IMR-90 (cell line): ENCODE measurements around the gene PIM3. TPM values are rescaled to one million over a fixed set of nuclear protein-coding genes. Genes with fewer than 3 reads are reported as not detected.

Experiments used
- ATAC-seq: fragments of 200-7000 bp; cut with Tn5 transposase; 2 replicates; pipeline ENCODE4 v1.9.1; 2020; ENCODE audit warnings: low read depth, mild to moderate bottlenecking, moderate library complexity
- BruUV-seq: library from RNA; stranded (reverse); fragments of 400-500 nt; replicated peaks from 2 replicates; lab custom pipeline; 2021; lab: Mats Ljungman, UMichigan
- CTCF ChIA-PET: fragments of 300-600 bp; formaldehyde crosslinking; extraction: SDS; loops from one replicate; lab custom pipeline; 2021; ENCODE audit warnings: antibody characterized with exemption; lab: Yijun Ruan, JAX
- POLR2A ChIA-PET: fragments of 300-600 bp; sonication (Branson Sonifier 250); formaldehyde crosslinking; loops from one replicate; lab custom pipeline; 2022; ENCODE audit warnings: antibody characterized with exemption; ENCODE audit not compliant: unreplicated experiment; lab: Charles Lee
- DNase-seq: peaks from one replicate; pipeline ENCODE4 v3.0.0; 2013
- H2AFZ ChIP-seq: replicated peaks from 2 replicates; pipeline ENCODE3; 2013; ENCODE audit warnings: low read length, mild to moderate bottlenecking; ENCODE audit not compliant: poor library complexity
- H2AK5ac ChIP-seq: 2 replicates; pipeline ENCODE4 v1.6.1; 2013; ENCODE audit warnings: low read depth, low read length, inconsistent platforms
- H2AK9ac ChIP-seq: replicated peaks from 2 replicates; pipeline ENCODE3; 2013; ENCODE audit warnings: mild to moderate bottlenecking, low read depth, low read length, moderate library complexity; ENCODE audit not compliant: poor library complexity
- H2BK120ac ChIP-seq: 2 replicates; pipeline ENCODE4 v1.6.1; 2013; ENCODE audit warnings: low read depth, low read length, inconsistent platforms
- H2BK15ac ChIP-seq: 3 replicates; pipeline ENCODE4 v1.6.1; 2013; ENCODE audit warnings: low read depth, low read length, inconsistent platforms
- H2BK20ac ChIP-seq: 2 replicates; pipeline ENCODE4 v1.6.1; 2013; ENCODE audit warnings: low read depth, mild to moderate bottlenecking, inconsistent platforms, low read length, moderate library complexity
- H2BK5ac ChIP-seq: 2 replicates; pipeline ENCODE4 v1.6.1; 2013; ENCODE audit warnings: mild to moderate bottlenecking, low read depth, low read length, inconsistent platforms; ENCODE audit not compliant: poor library complexity, severe bottlenecking
- H3K14ac ChIP-seq: replicated peaks from 2 replicates; pipeline ENCODE4 v1.6.1; 2013; ENCODE audit warnings: low read depth, low read length, inconsistent platforms
- H3K18ac ChIP-seq: 2 replicates; pipeline ENCODE4 v1.6.1; 2013; ENCODE audit warnings: low read depth, low read length, control low read depth
- H3K23ac ChIP-seq: 2 replicates; pipeline ENCODE4 v1.6.1; 2013; ENCODE audit warnings: low read depth, low read length, inconsistent platforms
- H3K27ac ChIP-seq: 2 replicates; pipeline ENCODE4 v1.5.1; 2013; ENCODE audit warnings: mild to moderate bottlenecking, control low read depth, low read length; ENCODE audit not compliant: insufficient read depth
- H3K27me3 ChIP-seq: 2 replicates; pipeline ENCODE4 v1.6.1; 2013; ENCODE audit warnings: low read length; ENCODE audit not compliant: control insufficient read depth, insufficient read depth
- H3K36me3 ChIP-seq: 2 replicates; pipeline ENCODE4 v1.6.1; 2013; ENCODE audit warnings: low read length, mixed read lengths; ENCODE audit not compliant: control insufficient read depth, insufficient read depth
- H3K4ac ChIP-seq: 2 replicates; pipeline ENCODE4 v1.6.1; 2013; ENCODE audit warnings: low read depth, low read length, inconsistent platforms
- H3K4me1 ChIP-seq: 2 replicates; pipeline ENCODE4 v1.6.1; 2013; ENCODE audit warnings: low read length, mixed read lengths; ENCODE audit not compliant: control insufficient read depth, insufficient read depth
- H3K4me2 ChIP-seq: 2 replicates; pipeline ENCODE4 v1.6.1; 2013; ENCODE audit warnings: low read depth, mild to moderate bottlenecking, control low read depth, low read length, moderate library complexity
- H3K4me3 ChIP-seq: 2 replicates; pipeline ENCODE4 v1.5.1; 2013; ENCODE audit warnings: low read depth, mild to moderate bottlenecking, control low read depth, low read length, moderate library complexity; ENCODE audit not compliant: insufficient read depth
- H3K56ac ChIP-seq: 2 replicates; pipeline ENCODE4 v1.6.1; 2013; ENCODE audit warnings: low read length, inconsistent platforms; ENCODE audit not compliant: insufficient read depth; ENCODE audit errors: extremely low read depth
- H3K79me1 ChIP-seq, 2 experiments: 2 replicates each; pipeline ENCODE4 v1.6.1; 2013; ENCODE audit warnings: low read length in 2 of 2, inconsistent platforms in 1 of 2, low read depth in 1 of 2
- H3K9ac ChIP-seq: 2 replicates; pipeline ENCODE4 v1.6.1; 2013; ENCODE audit warnings: low read depth, low read length, control low read depth
- H3K9me1 ChIP-seq: 2 replicates; pipeline ENCODE4 v1.6.1; 2013; ENCODE audit warnings: low read length, inconsistent platforms; ENCODE audit not compliant: insufficient read depth
- H3K9me3 ChIP-seq: 2 replicates; pipeline ENCODE4 v1.6.1; 2013; ENCODE audit warnings: low read length; ENCODE audit not compliant: control insufficient read depth, insufficient read depth
- H4K20me1 ChIP-seq: 2 replicates; pipeline ENCODE4 v1.6.1; 2013; ENCODE audit warnings: low read length, inconsistent platforms; ENCODE audit not compliant: insufficient read depth
- H4K5ac ChIP-seq: 2 replicates; pipeline ENCODE4 v1.6.1; 2013; ENCODE audit warnings: mild to moderate bottlenecking, low read depth, low read length, control low read depth
- H4K8ac ChIP-seq, 2 experiments: 2 replicates each; pipeline ENCODE4 v1.6.1; 2013; ENCODE audit warnings: low read depth in 2 of 2, low read length in 2 of 2, control low read depth in 1 of 2, inconsistent platforms in 1 of 2
- H4K91ac ChIP-seq: 2 replicates; pipeline ENCODE4 v1.6.1; 2013; ENCODE audit warnings: low read depth, low read length, inconsistent platforms; ENCODE audit not compliant: insufficient read depth
- BHLHE40 ChIP-seq: fragments of 150-350 bp; IDR thresholded peaks from 2 replicates; pipeline ENCODE4 v1.6.1; 2016; ENCODE audit warnings: mild to moderate bottlenecking, low read depth, low read length
- CEBPB ChIP-seq: IDR thresholded peaks from 2 replicates; pipeline ENCODE4 v1.6.1; 2012; ENCODE audit warnings: low read depth, low read length, improper control_type of control experiment
- CHD1 ChIP-seq: IDR thresholded peaks from 2 replicates; pipeline ENCODE4 v1.6.1; 2012; ENCODE audit warnings: low read depth, low read length, improper control_type of control experiment
- CTCF ChIP-seq: conservative IDR thresholded peaks from 2 replicates; pipeline ENCODE4 v1.5.1; 2012; ENCODE audit warnings: mild to moderate bottlenecking, low read depth, low read length, improper control_type of control experiment
- ELK1 ChIP-seq: fragments of 150-350 bp; IDR thresholded peaks from 2 replicates; pipeline ENCODE4 v1.6.1; 2016; ENCODE audit warnings: low read depth, mild to moderate bottlenecking, low read length, moderate library complexity, borderline replicate concordance
- FOS ChIP-seq: fragments of 150-350 bp; IDR thresholded peaks from 2 replicates; pipeline ENCODE4 v1.6.1; 2016; ENCODE audit warnings: low read depth, low read length
- MAFK ChIP-seq: IDR thresholded peaks from 2 replicates; pipeline ENCODE4 v1.6.1; 2012; ENCODE audit warnings: low read depth, low read length, improper control_type of control experiment
- MAZ ChIP-seq: IDR thresholded peaks from 2 replicates; pipeline ENCODE4 v1.6.1; 2012; ENCODE audit warnings: low read depth, mild to moderate bottlenecking, low read length, improper control_type of control experiment, moderate library complexity, borderline replicate concordance
- MXI1 ChIP-seq: IDR thresholded peaks from 2 replicates; pipeline ENCODE4 v1.6.1; 2012; ENCODE audit warnings: low read depth, mild to moderate bottlenecking, low read length, moderate library complexity, borderline replicate concordance
- POLR2A ChIP-seq: IDR thresholded peaks from 2 replicates; pipeline ENCODE4 v1.6.1; 2012; ENCODE audit warnings: mild to moderate bottlenecking, low read depth, low read length
- RAD21 ChIP-seq: IDR thresholded peaks from 2 replicates; pipeline ENCODE4 v1.6.1; 2012; ENCODE audit warnings: low read length, improper control_type of control experiment
- RCOR1 ChIP-seq: IDR thresholded peaks from 2 replicates; pipeline ENCODE4 v1.6.1; 2012; ENCODE audit warnings: mild to moderate bottlenecking, low read length, improper control_type of control experiment; ENCODE audit not compliant: insufficient replicate concordance
- RFX5 ChIP-seq: IDR thresholded peaks from 2 replicates; pipeline ENCODE4 v1.8.0; 2012; ENCODE audit warnings: low read depth, mild to moderate bottlenecking, low read length, moderate library complexity
- SMC3 ChIP-seq: fragments of 150-350 bp; IDR thresholded peaks from 2 replicates; pipeline ENCODE4 v1.6.1; 2016; ENCODE audit warnings: low read depth, mild to moderate bottlenecking, antibody characterized with exemption, low read length, moderate library complexity
- WGBS, 2 experiments: methylation state at CpG; one replicate each; pipeline versions ENCODE4 v1.1.5 to v1.1.7; 2013; ENCODE audit warnings: missing lambda C conversion rate in 2 of 2; ENCODE audit not compliant: insufficient read length in 1 of 2; ENCODE audit errors: extremely low coverage in 2 of 2; 5-methylcytosine and 5-hydroxymethylcytosine counted together
- dilution Hi-C: fragments of 300-500 bp; cut with HindIII; formaldehyde crosslinking; loops from one replicate; pipeline ENCODE4 v1.14.3; 2018; ENCODE audit warnings: low sequenced_read_pairs; ENCODE audit not compliant: unreplicated experiment
- in situ Hi-C: fragments of 300-500 bp; cut with MboI; formaldehyde crosslinking; loops from 3 replicates; pipeline ENCODE4 v1.14.3; 2019; ENCODE audit warnings: low sequenced_read_pairs, inconsistent platforms, mixed read lengths
- intact Hi-C: fragments of 100-400 bp; cut with micrococcal nuclease; formaldehyde crosslinking; loops from 2 replicates; pipeline ENCODE4 v1.10.0; 2022
- polyA plus RNA-seq, 3 experiments: library from polyadenylated mRNA; depleted of rRNA; stranded (reverse); fragments of >200 nt; gene quantifications; 2 replicates each; pipeline ENCODE4 v1.2.3, GENCODE V29; 2012; ENCODE audit warnings: low replicate concordance in 1 of 3
- total RNA-seq: library from RNA; depleted of rRNA; stranded (reverse); fragments of >200 nt; gene quantifications from 2 replicates; pipeline ENCODE4 v1.2.3, GENCODE V29; 2012

Gene PIM3
- total and polyA plus RNA-seq, 2 of the 4 experiments (the other 2 are of a cell fraction) = 8.6 to 24.7 TPM

DNA sequence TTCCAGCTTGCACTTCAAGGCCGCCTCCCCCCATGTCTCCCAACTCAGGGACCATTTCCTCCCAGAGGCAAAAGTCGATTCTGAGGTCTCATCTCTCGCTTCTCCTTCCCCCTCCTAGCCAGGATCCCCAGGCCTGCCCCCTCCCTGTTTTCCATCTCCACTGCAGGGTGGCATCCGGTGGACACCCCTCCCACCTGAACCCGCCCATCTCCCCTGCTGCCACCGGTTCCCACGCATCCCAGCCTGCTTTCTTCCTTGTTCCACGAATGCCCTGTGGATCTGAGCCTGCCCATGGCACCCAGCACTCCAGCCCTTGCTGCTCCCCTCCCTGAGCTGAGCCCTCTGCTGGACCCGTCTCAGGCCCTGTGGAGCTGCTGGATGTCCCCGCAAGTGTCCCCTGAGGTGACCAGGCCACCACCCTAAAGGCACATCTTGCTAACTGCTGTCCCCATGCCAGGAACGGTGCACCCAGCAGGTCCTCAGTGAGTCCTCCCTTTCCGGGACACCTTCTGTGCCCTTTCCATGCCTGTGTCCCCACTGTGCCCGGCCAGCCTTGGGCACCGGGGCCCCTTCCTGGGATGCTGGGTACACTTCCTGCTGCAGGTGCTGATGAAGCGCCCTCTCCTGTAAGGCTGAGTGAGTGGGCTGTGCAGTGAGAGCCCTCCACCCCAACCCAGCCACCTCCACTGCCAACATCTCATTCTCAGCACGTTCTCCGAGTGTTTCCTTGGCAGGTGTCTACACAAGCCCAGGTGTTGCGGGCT is 51.1 kb downstream of the PIM3 start:
- H3K27ac ChIP-seq = no peak overlapping the region
- ATAC-seq (no peak), DNase-seq (no peak)
- ChIA-PET POLR2A (no interaction called here), CTCF (no interaction called here)
- no peak overlapping the region for H4K5ac ChIP-seq
- no peaks in the 10 kb centered on the region for H4K20me1 ChIP-seq
- no peak overlapping the region for H3K4me3 ChIP-seq
- H2BK5ac ChIP-seq = no peak overlapping the region
- H3K4me2 ChIP-seq = no peak overlapping the region
- no peak overlapping the region for H2BK15ac ChIP-seq
- H3K9ac ChIP-seq = no peak overlapping the region
- no peaks in the 10 kb centered on the region for H3K9me1 ChIP-seq
- no peak overlapping the region for H2AK5ac ChIP-seq
- no peak overlapping the region for H3K4ac ChIP-seq
- TF ChIP-seq RCOR1 (no peak), CHD1 (no peak), CEBPB (no peak), POLR2A (no peak), MXI1 (no peak), CTCF (no peak), FOS (no peak), ELK1 (no peak), MAZ (no peak), RAD21 (no peak), MAFK (no peak), SMC3 (no peak), RFX5 (no peak), BHLHE40 (no peak)
- in situ Hi-C loops (no loop called here), intact Hi-C loops (no loop called here), dilution Hi-C loops (no loop called here)
- no peak overlapping the region for H2BK20ac ChIP-seq
- H3K9me3 ChIP-seq = no peaks in the 10 kb centered on the region; the same call in 1 of the 2 replicates
- no peak overlapping the region for H3K56ac ChIP-seq
- no peak overlapping the region for H2AFZ ChIP-seq
- 0% methylated on average over 2 of the region's 18 CpGs; no CpG with 5 or more reads in 1 of the 2 experiments for WGBS, 2 experiments
- H2AK9ac ChIP-seq = no peak overlapping the region
- H3K4me1 ChIP-seq = peaks cover 2% of the 10 kb centered on the region; the same call in 1 of the 2 replicates
- no peaks in the 10 kb centered on the region for H3K36me3 ChIP-seq
- H3K79me1 ChIP-seq = no peaks in the 10 kb centered on the region
- BruUV-seq = no TSS peak
- H4K91ac ChIP-seq = no peak overlapping the region
- no peak overlapping the region for H3K23ac ChIP-seq
- H3K14ac ChIP-seq = no peak overlapping the region
- H2BK120ac ChIP-seq = no peak overlapping the region
- no peak overlapping the region for H4K8ac ChIP-seq
- no peak overlapping the region for H3K18ac ChIP-seq
- H3K27me3 ChIP-seq = peaks cover 61% of the 10 kb centered on the region
